SU-DHL-6 (cell line): Measurements from ENCODE around the gene KCNAB2.

Experiments
- H2AFZ ChIP-seq: fragments of 200-600 bp; sonication (generic); 2 replicates; pipeline ENCODE4 v1.6.1; 2014; ENCODE audit warnings: low read depth, mild to moderate bottlenecking, moderate library complexity, mixed read lengths, antibody characterized with exemption, low read length; ENCODE audit not compliant: severe bottlenecking
- H3F3A ChIP-seq: fragments of 200-600 bp; shearing (Covaris generic); 2 replicates; pipeline ENCODE4 v1.6.0; 2016; ENCODE audit warnings: antibody characterized with exemption, mild to moderate bottlenecking; ENCODE audit not compliant: insufficient read depth
- H3K27ac ChIP-seq: fragments of 200-600 bp; sonication (generic); 2 replicates; pipeline ENCODE4 v1.5.1; 2016; ENCODE audit warnings: low read depth, mild to moderate bottlenecking, low read length, moderate library complexity, mixed read lengths
- H3K27me3 ChIP-seq: fragments of 200-600 bp; sonication (generic), shearing (Covaris generic); 2 replicates; pipeline ENCODE4 v1.6.0; 2014; ENCODE audit warnings: mild to moderate bottlenecking, low read length
- H3K36me3 ChIP-seq: fragments of 200-600 bp; sonication (generic); 2 replicates; pipeline ENCODE4 v1.6.1; 2014; ENCODE audit warnings: mild to moderate bottlenecking, low read length, mixed read lengths
- H3K4me2 ChIP-seq: fragments of 300-600, 200-600 bp; shearing (Covaris generic), sonication (generic); 2 replicates; pipeline ENCODE4 v1.6.0; 2014; ENCODE audit warnings: low read length, low read depth, mild to moderate bottlenecking; ENCODE audit not compliant: poor library complexity, severe bottlenecking
- H3K4me3 ChIP-seq: fragments of 200-600 bp; sonication (generic); 2 replicates; pipeline ENCODE4 v1.5.1; 2014; ENCODE audit warnings: antibody characterized with exemption, low read length, mild to moderate bottlenecking, mixed read lengths; ENCODE audit not compliant: insufficient read depth, poor library complexity, severe bottlenecking
- H3K79me2 ChIP-seq: fragments of 200-600 bp; sonication (generic); 2 replicates; pipeline ENCODE4 v1.6.1; 2014; ENCODE audit warnings: mild to moderate bottlenecking, low read length, moderate library complexity; ENCODE audit not compliant: insufficient read depth
- H3K9ac ChIP-seq: fragments of 200-600 bp; sonication (generic); 2 replicates; pipeline ENCODE4 v1.7.0; 2014; ENCODE audit warnings: mild to moderate bottlenecking, low read length
- H3K9me2 ChIP-seq: fragments of 200-600 bp; sonication (generic); replicated peaks from 2 replicates; pipeline ENCODE4 v1.6.1; 2014; ENCODE audit warnings: low read length; ENCODE audit not compliant: insufficient read depth
- H3K9me3 ChIP-seq: fragments of 200-600 bp; sonication (generic); 2 replicates; pipeline ENCODE4 v1.6.1; 2014; ENCODE audit warnings: low read length, mixed read lengths; ENCODE audit not compliant: insufficient read depth
- H4K20me1 ChIP-seq: fragments of 200-600 bp; sonication (generic); 2 replicates; pipeline ENCODE4 v1.6.1; 2014; ENCODE audit warnings: low read depth, mild to moderate bottlenecking, antibody characterized with exemption, low read length, moderate library complexity, mixed read lengths
- CTCF ChIP-seq: fragments of 200-600 bp; sonication (generic); IDR thresholded peaks from one replicate; pipeline ENCODE4 v1.5.1; 2017; ENCODE audit warnings: antibody characterized with exemption, mild to moderate bottlenecking, low read length, moderate library complexity; ENCODE audit not compliant: insufficient read depth, poor library complexity, severe bottlenecking
- EZH2phosphoT487 ChIP-seq: fragments of 200-600 bp; sonication (generic), shearing (Covaris generic); conservative IDR thresholded peaks from 2 replicates; pipeline ENCODE4 v1.6.1; 2018; ENCODE audit warnings: mild to moderate bottlenecking, antibody characterized with exemption, low read length, moderate library complexity, mixed read lengths

The KCNAB2 gene

GRCh38 chr1:6048179-6048867, 2.6 kb downstream of the KCNAB2 start:
- Histone ChIP-seq H3K9me2 (no peaks in the 10 kb centered on the region), H3K27me3 (no peaks in the 10 kb centered on the region), H3K4me3 (no peak overlapping the region), H2AFZ (no peak overlapping the region), H3K36me3 (no peaks in the 10 kb centered on the region), H3K9me3 (no peaks in the 10 kb centered on the region), H3K9ac (no peak overlapping the region), H3F3A (no peaks in the 10 kb centered on the region), H3K4me2 (no peak overlapping the region), H4K20me1 (no peaks in the 10 kb centered on the region), H3K79me2 (no peaks in the 10 kb centered on the region), H3K27ac (no peak overlapping the region)
- TF ChIP-seq CTCF (no peak), EZH2phosphoT487 (no peak)

DNA sequence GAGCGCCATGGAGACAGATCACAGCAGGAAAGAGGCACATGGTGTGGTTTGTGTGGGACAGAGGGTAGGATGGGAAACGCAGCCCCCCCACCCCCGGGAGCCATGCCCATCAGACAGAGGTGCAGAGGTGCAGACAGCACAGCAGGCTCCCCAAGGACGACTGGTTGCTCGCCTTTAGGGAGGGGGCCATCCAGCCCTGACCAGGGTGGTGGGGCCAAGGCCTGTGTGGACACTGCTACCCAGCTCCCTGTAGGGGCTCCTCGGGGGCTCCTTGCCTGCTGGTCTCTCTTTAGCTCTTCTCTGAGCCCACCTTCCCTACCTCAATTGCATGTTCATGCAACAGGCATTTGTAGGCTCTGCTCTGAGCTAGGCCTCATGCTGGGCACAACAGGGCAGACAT, 3.7 kb downstream of the KCNAB2 start:
- Histone ChIP-seq H3K27ac (no peak overlapping the region), H3K36me3 (no peaks in the 10 kb centered on the region), H3K79me2 (no peaks in the 10 kb centered on the region), H2AFZ (no peak overlapping the region), H4K20me1 (no peaks in the 10 kb centered on the region), H3K27me3 (no peaks in the 10 kb centered on the region), H3K4me2 (no peak overlapping the region), H3K9me3 (no peaks in the 10 kb centered on the region), H3K9ac (no peak overlapping the region), H3F3A (no peaks in the 10 kb centered on the region), H3K9me2 (no peaks in the 10 kb centered on the region), H3K4me3 (no peak overlapping the region)
- TF ChIP-seq CTCF: no peak
- no peak for TF ChIP-seq EZH2phosphoT487

GRCh38 chr1:6051423-6051822, 5.7 kb downstream of the KCNAB2 start:
- Histone ChIP-seq H3K27ac (no peak overlapping the region), H2AFZ (no peak overlapping the region), H3K9me3 (no peaks in the 10 kb centered on the region), H4K20me1 (no peaks in the 10 kb centered on the region), H3F3A (no peaks in the 10 kb centered on the region), H3K79me2 (no peaks in the 10 kb centered on the region), H3K4me3 (no peak overlapping the region), H3K27me3 (no peaks in the 10 kb centered on the region), H3K36me3 (no peaks in the 10 kb centered on the region), H3K4me2 (no peak overlapping the region), H3K9ac (no peak overlapping the region), H3K9me2 (no peaks in the 10 kb centered on the region)
- TF ChIP-seq CTCF: no peak
- no peak for TF ChIP-seq EZH2phosphoT487
